H1 (cell line): Measurements from ENCODE around the gene KNOP1. TPM values are rescaled to one million over a fixed set of nuclear protein-coding genes. Genes with fewer than 3 reads are reported as not detected.

ENCODE experiments used
- CTCF ChIA-PET: fragments of 300-600 bp; sonication (Branson Sonifier 250); formaldehyde crosslinking; loops from one replicate; lab custom pipeline; 2021; ENCODE audit not compliant: partially characterized antibody; lab: Charles Lee
- POLR2A ChIA-PET: fragments of 300-600 bp; sonication (Branson Sonifier 250); formaldehyde crosslinking; loops from one replicate; lab custom pipeline; 2021; ENCODE audit warnings: inconsistent platforms; ENCODE audit not compliant: partially characterized antibody; lab: Charles Lee
- DNase-seq, 2 experiments: peaks; one replicate each; pipeline versions ENCODE4 v3.0.0 to v3.0.0-alpha.2; 2010 to 2022; ENCODE audit warnings: low spot score in 2 of 2, low read depth in 1 of 2, mixed read lengths in 1 of 2
- FAIRE-seq: peaks from 2 replicates; lab custom pipeline; 2011; peaks lifted over from hg19 to GRCh38; lab: Jason Lieb, UNC
- H2AFZ ChIP-seq: 2 replicates; pipeline ENCODE4 v1.8.1; 2012; ENCODE audit warnings: low read length, inconsistent platforms
- H2AK5ac ChIP-seq: 2 replicates; pipeline ENCODE4 v1.6.1; 2013; ENCODE audit warnings: low read depth, low read length
- H2BK120ac ChIP-seq: replicated peaks from 2 replicates; pipeline ENCODE3; 2013; ENCODE audit warnings: low read depth, low read length, inconsistent platforms
- H2BK12ac ChIP-seq: 2 replicates; pipeline ENCODE4 v1.6.1; 2013; ENCODE audit warnings: low read depth, low read length
- H2BK15ac ChIP-seq: 2 replicates; pipeline ENCODE4 v1.6.1; 2013; ENCODE audit warnings: low read length
- H2BK20ac ChIP-seq: 2 replicates; pipeline ENCODE4 v1.6.1; 2013; ENCODE audit warnings: low read length
- H2BK5ac ChIP-seq: 2 replicates; pipeline ENCODE4 v1.6.1; 2013; ENCODE audit warnings: low read depth, low read length
- H3K14ac ChIP-seq: 2 replicates; pipeline ENCODE4 v1.6.1; 2013; ENCODE audit warnings: inconsistent platforms; ENCODE audit not compliant: insufficient read length
- H3K18ac ChIP-seq: 2 replicates; pipeline ENCODE4 v1.6.1; 2013; ENCODE audit warnings: low read length; ENCODE audit errors: extremely low read depth
- H3K23ac ChIP-seq: 2 replicates; pipeline ENCODE4 v1.6.1; 2013; ENCODE audit warnings: inconsistent platforms; ENCODE audit not compliant: insufficient read length
- H3K23me2 ChIP-seq: 2 replicates; pipeline ENCODE4 v1.6.1; 2013; ENCODE audit warnings: low read depth, low read length
- H3K27ac ChIP-seq: 2 replicates; pipeline ENCODE4 v1.6.1; 2011; ENCODE audit warnings: low read depth, low read length, inconsistent platforms
- H3K27me3 ChIP-seq, 4 experiments: replicated peaks in 1 of 4; 1 replicate in 1 of 4; 2 replicates in 3 of 4; pipeline versions ENCODE4 v1.6.1 to v1.8.1; 2011 to 2013; ENCODE audit warnings: low read length in 3 of 4, mild to moderate bottlenecking in 3 of 4, inconsistent platforms in 2 of 4, mixed read lengths in 2 of 4, moderate library complexity in 1 of 4; ENCODE audit not compliant: control insufficient read depth in 3 of 4, insufficient read depth in 3 of 4; ENCODE audit errors: extremely low read depth in 1 of 4
- H3K36me3 ChIP-seq, 4 experiments: 2 replicates each; pipeline versions ENCODE4 v1.6.1 to v1.8.1; 2011 to 2013; ENCODE audit warnings: mild to moderate bottlenecking in 4 of 4, low read length in 3 of 4, moderate library complexity in 2 of 4, control low read depth in 1 of 4, inconsistent platforms in 1 of 4; ENCODE audit not compliant: insufficient read depth in 4 of 4, control insufficient read depth in 2 of 4
- H3K4ac ChIP-seq: replicated peaks from 2 replicates; pipeline ENCODE3; 2013; ENCODE audit warnings: low read length, low read depth, mixed read lengths, inconsistent platforms; ENCODE audit not compliant: insufficient read length
- H3K4me1 ChIP-seq, 4 experiments: replicated peaks in 1 of 4; 1 replicate in 1 of 4; 2 replicates in 3 of 4; pipeline versions ENCODE4 v1.6.1 to v1.8.1; 2011 to 2013; ENCODE audit warnings: low read length in 3 of 4, inconsistent platforms in 2 of 4, mixed read lengths in 1 of 4; ENCODE audit not compliant: insufficient read depth in 4 of 4, control insufficient read depth in 3 of 4
- H3K4me2 ChIP-seq, 2 experiments: 2 replicates each; pipeline versions ENCODE4 v1.6.1 to v1.8.1; 2011 to 2013; ENCODE audit warnings: low read depth in 2 of 2, low read length in 2 of 2, control low read depth in 1 of 2, inconsistent platforms in 1 of 2, mild to moderate bottlenecking in 1 of 2; ENCODE audit not compliant: insufficient read depth in 1 of 2
- H3K4me3 ChIP-seq, 4 experiments: fragments of 200-600, 300-600 bp in 1 of 4; sonication (generic), shearing (Covaris generic), sonication (Bioruptor Twin) in 1 of 4; 2 replicates each; pipeline versions ENCODE4 v1.5.1 to v1.8.1; 2011 to 2016; ENCODE audit warnings: low read length in 4 of 4, low read depth in 3 of 4, control low read depth in 2 of 4, inconsistent platforms in 2 of 4, mild to moderate bottlenecking in 2 of 4, mixed read lengths in 1 of 4, moderate library complexity in 1 of 4; ENCODE audit not compliant: insufficient read depth in 2 of 4; ENCODE audit errors: extremely low read depth in 1 of 4
- H3K56ac ChIP-seq: replicated peaks from 2 replicates; pipeline ENCODE3; 2013; ENCODE audit warnings: low read depth, mild to moderate bottlenecking, mixed read lengths, low read length, inconsistent platforms; ENCODE audit not compliant: insufficient read length
- H3K79me1 ChIP-seq: 2 replicates; pipeline ENCODE4 v1.6.1; 2013; ENCODE audit warnings: low read depth, low read length, control low read depth
- H3K79me2 ChIP-seq, 2 experiments: 2 replicates each; pipeline versions ENCODE4 v1.6.1 to v1.8.1; 2012 to 2013; ENCODE audit warnings: low read length in 2 of 2, mild to moderate bottlenecking in 2 of 2, inconsistent platforms in 1 of 2; ENCODE audit not compliant: insufficient read depth in 2 of 2, control insufficient read depth in 1 of 2
- H3K9ac ChIP-seq, 4 experiments: replicated peaks in 1 of 4; 1 replicate in 1 of 4; 2 replicates in 3 of 4; pipeline versions ENCODE4 v1.6.1 to v1.8.1; 2011 to 2013; ENCODE audit warnings: low read depth in 3 of 4, low read length in 3 of 4, control low read depth in 2 of 4, mild to moderate bottlenecking in 2 of 4, moderate library complexity in 2 of 4, inconsistent platforms in 1 of 4; ENCODE audit errors: extremely low read depth in 1 of 4
- H3K9me3 ChIP-seq, 2 experiments: 2 replicates each; pipeline versions ENCODE4 v1.6.1 to v1.8.1; 2012 to 2013; ENCODE audit warnings: mild to moderate bottlenecking in 2 of 2, moderate library complexity in 2 of 2, control low read depth in 1 of 2, inconsistent platforms in 1 of 2, low read depth in 1 of 2, low read length in 1 of 2, mixed read lengths in 1 of 2; ENCODE audit not compliant: insufficient read depth in 2 of 2
- H4K20me1 ChIP-seq, 2 experiments: replicated peaks in 1 of 2; 2 replicates each; pipeline versions ENCODE3 to v1.8.1; 2011 to 2013; ENCODE audit warnings: inconsistent platforms in 2 of 2, low read length in 2 of 2, mild to moderate bottlenecking in 1 of 2; ENCODE audit not compliant: insufficient read depth in 2 of 2, control insufficient read depth in 1 of 2
- H4K5ac ChIP-seq: 2 replicates; pipeline ENCODE4 v1.6.1; 2013; ENCODE audit warnings: low read length, low read depth, mixed read lengths, inconsistent platforms; ENCODE audit not compliant: insufficient read length
- H4K8ac ChIP-seq: 2 replicates; pipeline ENCODE4 v1.8.0; 2013; ENCODE audit warnings: mild to moderate bottlenecking, moderate library complexity, low read length, inconsistent platforms; ENCODE audit not compliant: insufficient read depth; ENCODE audit errors: extremely low read depth
- H4K91ac ChIP-seq: replicated peaks from 2 replicates; pipeline ENCODE3; 2013; ENCODE audit warnings: low read length, mixed read lengths, inconsistent platforms; ENCODE audit not compliant: insufficient read length
- NANOG ChIP-seq: IDR thresholded peaks from 2 replicates; pipeline ENCODE4 v1.6.1; 2011; ENCODE audit warnings: low read length, low read depth, mild to moderate bottlenecking, inconsistent platforms; ENCODE audit not compliant: insufficient read depth, poor library complexity, severe bottlenecking
- RBBP5 ChIP-seq: IDR thresholded peaks from 2 replicates; pipeline ENCODE4 v1.7.1; 2012; ENCODE audit warnings: low read depth, mild to moderate bottlenecking, inconsistent platforms, low read length, moderate library complexity, borderline replicate concordance
- RNF2 ChIP-seq: fragments of 200-900, 300-1000 bp; sonication (generic); IDR thresholded peaks from 2 replicates; pipeline ENCODE4 v1.7.1; 2016; ENCODE audit warnings: borderline replicate concordance, low read depth, mild to moderate bottlenecking, antibody characterized with exemption, low read length; ENCODE audit not compliant: poor library complexity, severe bottlenecking; ENCODE audit errors: missing control alignments
- SIRT6 ChIP-seq: IDR thresholded peaks from one replicate; pipeline ENCODE4 v1.7.1; 2012; ENCODE audit warnings: low read length, inconsistent platforms
- TCF12 ChIP-seq: IDR thresholded peaks from 2 replicates; pipeline ENCODE4 v1.6.1; 2011; ENCODE audit warnings: low read depth, mild to moderate bottlenecking, low read length
- ZNF274 ChIP-seq: IDR thresholded peaks from 2 replicates; pipeline ENCODE4 v1.7.0; 2012; ENCODE audit warnings: low read length, borderline replicate concordance; ENCODE audit errors: extremely low read depth
- WGBS, 2 experiments: shearing (Covaris generic) in 1 of 2; methylation state at CpG; one replicate each; pipeline versions ENCODE4 v1.1.6 to v1.1.7; 2013 to 2015; ENCODE audit warnings: low lambda C conversion rate in 2 of 2, mixed read lengths in 2 of 2, inconsistent platforms in 1 of 2, low coverage in 1 of 2, missing lambda C conversion rate in 1 of 2; ENCODE audit not compliant: insufficient replicate concordance in 2 of 2, insufficient coverage in 1 of 2, insufficient read length in 1 of 2; ENCODE audit errors: extremely low coverage in 1 of 2, missing lambda C conversion rate in 1 of 2; 5-methylcytosine and 5-hydroxymethylcytosine counted together
- polyA plus RNA-seq, 7 experiments: library from polyadenylated mRNA; depleted of rRNA in 3 of 7; stranded (reverse) in 5 of 7; unstranded in 2 of 7; fragments of >200 nt in 5 of 7; fragments of 200-250 nt in 2 of 7; gene quantifications; 1 replicate in 5 of 7; 2 replicates in 1 of 7; 4 replicates in 1 of 7; pipeline versions ENCODE4 v1.2.1 to v1.2.3, GENCODE V29; 2011 to 2013; ENCODE audit warnings: missing spikeins in 2 of 7, mixed read lengths in 2 of 7
- total RNA-seq: library from RNA; stranded (reverse); fragmentation: NEBNext Ultra II Directional; extraction: Animal tissue kit (Norgen Biotek cat#: 25700); gene quantifications from 2 replicates; pipeline ENCODE4 v1.2.1, GENCODE V29; 2021

KNOP1 gene
- total and polyA plus RNA-seq, 2 of the 8 experiments (the other 6 are each of a cell fraction or from before 2014, with no cell fraction given), result 21.6 to 87.9 TPM

- Histone ChIP-seq H3K79me2 (no peaks in the 10 kb centered on the region), H3K9ac (no peak overlapping the region), H3K14ac (no peak overlapping the region), H2AK5ac (no peak overlapping the region), H3K4ac (no peak overlapping the region), H3K36me3 (no peaks in the 10 kb centered on the region), H2BK20ac (no peak overlapping the region), H2BK5ac (no peak overlapping the region), H2BK120ac (no peak overlapping the region), H4K8ac (no peak overlapping the region), H3K56ac (no peak overlapping the region), H3K4me2 (no peak overlapping the region), H3K23me2 (no peaks in the 10 kb centered on the region), H3K18ac (no peak overlapping the region), H2AFZ (no peak overlapping the region), H3K79me1 (no peaks in the 10 kb centered on the region), H2BK12ac (no peak overlapping the region), H4K91ac (no peak overlapping the region), H4K5ac (no peak overlapping the region), H3K27ac (no peak overlapping the region), H3K9me3 (no peaks in the 10 kb centered on the region), H3K4me1 (no peaks in the 10 kb centered on the region), H3K4me3 (no peak overlapping the region), H3K27me3 (no peaks in the 10 kb centered on the region), H4K20me1 (no peaks in the 10 kb centered on the region), H2BK15ac (no peak overlapping the region), H3K23ac (no peak overlapping the region)
- no peak for TF ChIP-seq NANOG
- TF ChIP-seq TCF12, result no peak
- TF ChIP-seq RNF2, result no peak
- TF ChIP-seq SIRT6, result no peak
- no peak for TF ChIP-seq ZNF274
- no peak for TF ChIP-seq RBBP5
- CTCF ChIA-PET, result interaction anchor here (1.2 to 1.6 kb wide), 2 partner anchors 18 to 164 kb away, joined by 5 read pairs; no protein-coding TSS in a partner anchor
- no peak for FAIRE-seq
- no peak for DNase-seq
- POLR2A ChIA-PET, result interaction anchor here (0.6 to 0.9 kb wide), 2 partner anchors 24 to 29 kb away, joined by 3 read pairs; no protein-coding TSS in a partner anchor
- WGBS, 2 experiments, result 90% methylated on average over 2 of the region's 2 CpGs; no CpG with 5 or more reads in 1 of the 2 experiments
Measured at GRCh38 chr16:19748389-19749168, 30.6 kb upstream of the KNOP1 start.
